H9 (cell line): ENCODE measurements around the gene HUS1. TPM values are rescaled to one million over a fixed set of nuclear protein-coding genes. Genes with fewer than 3 reads are reported as not detected.

Source experiments
- DNase-seq: peaks from one replicate; pipeline ENCODE4 v3.0.0-alpha.2; 2017
- H2AFZ ChIP-seq: one replicate; pipeline ENCODE4 v1.6.1; 2013; ENCODE audit warnings: mild to moderate bottlenecking, low read length, control low read depth, moderate library complexity
- H2AK5ac ChIP-seq: 2 replicates; pipeline ENCODE4 v1.6.1; 2013; ENCODE audit warnings: low read length, control low read depth, mixed read lengths; ENCODE audit not compliant: insufficient read length
- H2BK120ac ChIP-seq: one replicate; pipeline ENCODE4 v1.6.1; 2013; ENCODE audit warnings: low read depth, mild to moderate bottlenecking, low read length, control low read depth, inconsistent platforms; ENCODE audit not compliant: poor library complexity, severe bottlenecking
- H2BK12ac ChIP-seq: 2 replicates; pipeline ENCODE4 v1.6.1; 2013; ENCODE audit warnings: low read length, control low read depth, mixed read lengths, low read depth; ENCODE audit not compliant: insufficient read length
- H2BK15ac ChIP-seq: 2 replicates; pipeline ENCODE4 v1.6.1; 2013; ENCODE audit warnings: low read depth, low read length, control low read depth
- H2BK20ac ChIP-seq: one replicate; pipeline ENCODE4 v1.6.1; 2013; ENCODE audit warnings: low read depth, mild to moderate bottlenecking, low read length, control low read depth, inconsistent platforms; ENCODE audit not compliant: poor library complexity, severe bottlenecking
- H2BK5ac ChIP-seq: 2 replicates; pipeline ENCODE4 v1.6.1; 2013; ENCODE audit warnings: low read length, control low read depth, mixed read lengths; ENCODE audit not compliant: insufficient read length
- H3K14ac ChIP-seq: 2 replicates; pipeline ENCODE4 v1.6.1; 2013; ENCODE audit warnings: low read length, control low read depth; ENCODE audit not compliant: insufficient read depth
- H3K18ac ChIP-seq: 2 replicates; pipeline ENCODE4 v1.6.1; 2013; ENCODE audit warnings: low read depth, mild to moderate bottlenecking, mixed read lengths, low read length, control low read depth; ENCODE audit not compliant: insufficient read length
- H3K23ac ChIP-seq: 2 replicates; pipeline ENCODE4 v1.6.1; 2013; ENCODE audit warnings: low read length, control low read depth, mixed read lengths, low read depth; ENCODE audit not compliant: insufficient read length
- H3K23me2 ChIP-seq: 2 replicates; pipeline ENCODE4 v1.6.1; 2013; ENCODE audit warnings: low read depth, mild to moderate bottlenecking, mixed read lengths, low read length, control low read depth; ENCODE audit not compliant: insufficient read length, poor library complexity, severe bottlenecking
- H3K27ac ChIP-seq: 2 replicates; pipeline ENCODE4 v1.5.1; 2013; ENCODE audit warnings: low read length, control low read depth, mixed read lengths, low read depth; ENCODE audit not compliant: insufficient read length
- H3K27me3 ChIP-seq: 2 replicates; pipeline ENCODE4 v1.6.1; 2013; ENCODE audit warnings: low read length, control low read depth, inconsistent platforms; ENCODE audit not compliant: insufficient read depth
- H3K4ac ChIP-seq: 2 replicates; pipeline ENCODE4 v1.6.1; 2013; ENCODE audit warnings: low read depth, mild to moderate bottlenecking, control low read depth, inconsistent platforms, low read length, moderate library complexity
- H3K4me1 ChIP-seq: 2 replicates; pipeline ENCODE4 v1.6.1; 2013; ENCODE audit warnings: low read length, control low read depth, inconsistent platforms; ENCODE audit not compliant: insufficient read depth
- H3K4me2 ChIP-seq: 2 replicates; pipeline ENCODE4 v1.6.1; 2013; ENCODE audit warnings: low read length, control low read depth, mixed read lengths; ENCODE audit not compliant: insufficient read length, insufficient read depth
- H3K56ac ChIP-seq: 2 replicates; pipeline ENCODE4 v1.6.1; 2013; ENCODE audit warnings: low read depth, mild to moderate bottlenecking, mixed read lengths, low read length, control low read depth; ENCODE audit not compliant: insufficient read length
- H3K79me1 ChIP-seq: 2 replicates; pipeline ENCODE4 v1.6.1; 2013; ENCODE audit warnings: low read depth, mild to moderate bottlenecking, moderate library complexity, low read length, control low read depth, inconsistent platforms; ENCODE audit not compliant: insufficient read depth, poor library complexity, severe bottlenecking
- H3K79me2 ChIP-seq: 2 replicates; pipeline ENCODE4 v1.6.1; 2013; ENCODE audit warnings: low read length, control low read depth, inconsistent platforms; ENCODE audit not compliant: insufficient read depth
- H3K9ac ChIP-seq: 2 replicates; pipeline ENCODE4 v1.6.1; 2013; ENCODE audit warnings: low read length, control low read depth, mixed read lengths; ENCODE audit not compliant: insufficient read length; ENCODE audit errors: extremely low read depth
- H3K9me3 ChIP-seq: one replicate; pipeline ENCODE4 v1.6.1; 2013; ENCODE audit warnings: low read depth, low read length, inconsistent platforms; ENCODE audit not compliant: control insufficient read depth
- H3T11ph ChIP-seq: one replicate; pipeline ENCODE4 v1.6.1; 2013; ENCODE audit warnings: mild to moderate bottlenecking, low read length, control low read depth, inconsistent platforms
- H4K20me1 ChIP-seq: one replicate; pipeline ENCODE4 v1.6.1; 2013; ENCODE audit not compliant: control insufficient read depth, insufficient read length, insufficient read depth
- H4K5ac ChIP-seq: 2 replicates; pipeline ENCODE4 v1.6.1; 2013; ENCODE audit warnings: low read depth, mild to moderate bottlenecking, mixed read lengths, low read length, control low read depth; ENCODE audit not compliant: insufficient read length
- H4K8ac ChIP-seq: replicated peaks from 2 replicates; pipeline ENCODE4 v1.6.1; 2013; ENCODE audit warnings: low read length, control low read depth, mixed read lengths, low read depth; ENCODE audit not compliant: insufficient read length
- H4K91ac ChIP-seq: 2 replicates; pipeline ENCODE4 v1.6.1; 2013; ENCODE audit warnings: low read depth, mild to moderate bottlenecking, moderate library complexity, mixed read lengths, low read length, control low read depth; ENCODE audit not compliant: insufficient read length
- H3K27ac Mint-ChIP-seq, 3 experiments: 2 replicates in 2 of 3; 3 replicates in 1 of 3; pipeline ENCODE4 v1.8.0; 2020 to 2021; ENCODE audit warnings: mixed read lengths in 3 of 3, mild to moderate bottlenecking in 1 of 3, moderate library complexity in 1 of 3
- H3K27me3 Mint-ChIP-seq: 2 replicates; pipeline ENCODE4 v1.8.0; 2021; ENCODE audit warnings: low read depth, mild to moderate bottlenecking, moderate library complexity, mixed read lengths
- H3K36me3 Mint-ChIP-seq, 3 experiments: 2 replicates in 2 of 3; 3 replicates in 1 of 3; pipeline ENCODE4 v1.8.0; 2020 to 2021; ENCODE audit warnings: low read depth in 3 of 3, mixed read lengths in 3 of 3; ENCODE audit not compliant: insufficient read depth in 1 of 3
- H3K4me1 Mint-ChIP-seq, 2 experiments: 2 replicates each; pipeline ENCODE4 v1.8.0; 2020; ENCODE audit warnings: mixed read lengths in 2 of 2
- H3K4me3 Mint-ChIP-seq, 2 experiments: 2 replicates in 1 of 2; 3 replicates in 1 of 2; pipeline ENCODE4 v1.8.0; 2020 to 2021; ENCODE audit warnings: mild to moderate bottlenecking in 2 of 2, mixed read lengths in 2 of 2, moderate library complexity in 1 of 2
- H3K9me3 Mint-ChIP-seq, 2 experiments: 2 replicates in 1 of 2; 3 replicates in 1 of 2; pipeline ENCODE4 v1.8.0; 2020; ENCODE audit warnings: mild to moderate bottlenecking in 2 of 2, mixed read lengths in 2 of 2, moderate library complexity in 1 of 2
- CTCF ChIP-seq: fragments of 200-600 bp; sonication (generic); conservative IDR thresholded peaks from 3 replicates; pipeline ENCODE4 v1.8.0; 2021; ENCODE audit warnings: antibody characterized with exemption, mild to moderate bottlenecking
- WGBS: extraction: QIAGEN DNeasy Blood & Tissue Kit; methylation state at CpG from one replicate; pipeline ENCODE4 v1.1.7; 2013; ENCODE audit warnings: missing lambda C conversion rate, low lambda C conversion rate, mixed read lengths; ENCODE audit not compliant: insufficient read length; ENCODE audit errors: extremely low coverage; 5-methylcytosine and 5-hydroxymethylcytosine counted together
- total RNA-seq: library from RNA; stranded (reverse); gene quantifications from 2 replicates; pipeline ENCODE4 v1.2.1, GENCODE V29; 2021

HUS1 gene
- total RNA-seq, 1 experiment from 2014 or later, result 43.1 TPM

GRCh38 chr7:47941136-47941844 is 38.1 kb downstream of the HUS1 start:
- no CpG with 5 or more reads among the region's 9 CpGs for WGBS
- DNase-seq, result no peak
- H3K79me1 ChIP-seq, result no peaks in the 10 kb centered on the region
- H3K56ac ChIP-seq, result no peak overlapping the region
- H3K27ac Mint-ChIP-seq, result no peak overlapping the region
- H4K8ac ChIP-seq, result no peak overlapping the region
- no peak overlapping the region for H3K18ac ChIP-seq
- H4K5ac ChIP-seq, result no peak overlapping the region
- H3K9ac ChIP-seq, result no peak overlapping the region
- no peak overlapping the region for H3K4me3 Mint-ChIP-seq
- H3K23ac ChIP-seq, result no peak overlapping the region
- H3K9me3 ChIP-seq, result no peaks in the 10 kb centered on the region
- no peak overlapping the region for H2BK120ac ChIP-seq
- H2AK5ac ChIP-seq, result no peak overlapping the region
- no peak overlapping the region for H3K14ac ChIP-seq
- H3K79me2 ChIP-seq, result no peaks in the 10 kb centered on the region
- no peak overlapping the region for H3K4me2 ChIP-seq
- no peak overlapping the region for H3T11ph ChIP-seq
- peaks cover 8% of the 10 kb centered on the region; the same call in 1 of the 2 replicates for H3K4me1 ChIP-seq
- no peaks in the 10 kb centered on the region; the same call in 1 of the 2 replicates for H3K27me3 Mint-ChIP-seq
- H2BK20ac ChIP-seq, result no peak overlapping the region
- H2AFZ ChIP-seq, result no peak overlapping the region
- H3K4me1 Mint-ChIP-seq, result peaks cover 38 to 52% of the 10 kb centered on the region in 2 experiments
- H3K9me3 Mint-ChIP-seq, result no peaks in the 10 kb centered on the region
- no peak overlapping the region for H2BK15ac ChIP-seq
- H2BK12ac ChIP-seq, result no peak overlapping the region
- H3K23me2 ChIP-seq, result no peaks in the 10 kb centered on the region
- H3K27ac ChIP-seq, result no peak overlapping the region
- H4K91ac ChIP-seq, result no peak overlapping the region
- no peaks in the 10 kb centered on the region for H4K20me1 ChIP-seq
- TF ChIP-seq CTCF, result no peak
- no peak overlapping the region for H3K4ac ChIP-seq
- H2BK5ac ChIP-seq, result no peak overlapping the region
- no peaks in the 10 kb centered on the region for H3K36me3 Mint-ChIP-seq
- no peaks in the 10 kb centered on the region for H3K27me3 ChIP-seq
